HG03064 (cell line): ENCODE measurements around the gene PLEKHS1.
"Not testable (repeated sequence)": the region's sequence is repeated elsewhere in the genome, so short reads cannot be mapped to it uniquely, and the experiment has no call there.

Source experiments
- ATAC-seq: cut with Tn5 transposase; IDR thresholded peaks from one replicate; pipeline ENCODE4 v1.9.1; 2021; ENCODE audit warnings: low read depth; ENCODE audit not compliant: unreplicated experiment

Gene PLEKHS1

DNA sequence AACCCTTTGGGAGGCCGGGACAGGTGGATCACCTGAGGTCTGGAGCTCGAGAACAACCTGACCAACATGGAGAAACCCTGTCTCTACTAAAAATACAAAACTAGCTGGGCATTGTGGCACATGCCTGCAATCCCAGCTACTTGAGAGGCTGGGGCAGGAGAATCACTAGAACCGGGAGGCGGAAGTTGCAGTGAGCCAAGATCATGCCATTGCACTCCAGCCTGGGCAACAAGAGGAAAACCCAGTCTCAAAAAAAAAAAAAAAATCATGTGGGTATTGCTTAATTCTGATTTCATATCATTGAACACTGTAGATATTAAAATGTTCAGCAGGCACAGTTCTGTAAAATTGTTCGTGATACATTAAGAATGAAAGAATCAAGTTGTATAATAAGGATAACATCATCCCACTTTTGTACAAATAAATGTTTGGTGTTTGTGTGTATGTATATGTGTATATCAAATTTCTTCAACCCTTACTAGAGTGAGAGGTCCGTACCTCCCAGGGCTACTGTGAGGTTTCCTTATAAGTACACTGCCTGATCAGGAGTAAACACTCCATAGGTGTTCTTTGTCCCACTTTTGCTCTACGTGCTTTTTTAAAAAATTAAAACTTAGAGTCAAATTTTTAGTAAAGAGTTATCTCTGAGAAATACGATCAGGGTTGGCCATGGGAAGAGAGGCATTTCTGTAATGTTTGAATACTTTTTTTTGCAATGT lies 31.7 kb downstream of the PLEKHS1 start:
- no peak for ATAC-seq

DNA sequence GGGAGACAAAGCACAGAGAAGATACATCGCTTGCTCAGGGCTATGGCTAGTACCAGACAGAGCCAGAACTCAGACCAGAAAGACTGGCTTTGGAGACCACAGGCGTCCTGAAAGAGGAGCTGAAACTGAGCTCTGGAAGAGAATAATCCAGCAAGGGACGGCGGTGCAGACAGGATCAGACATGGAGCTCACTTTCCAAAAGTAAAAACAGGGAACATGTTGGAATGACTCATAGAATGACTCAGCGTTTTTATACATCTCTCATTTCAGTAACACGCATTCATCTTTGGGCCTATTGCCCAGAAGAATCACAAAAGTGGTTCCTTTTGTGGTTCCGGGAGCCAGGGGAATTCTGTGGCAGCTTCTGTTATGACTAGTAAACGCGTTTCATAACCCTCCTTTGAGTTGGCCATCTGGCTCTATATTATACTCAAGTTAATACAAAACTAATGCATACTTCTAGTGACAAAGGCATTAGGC lies 37.2 kb downstream of the PLEKHS1 start:
- ATAC-seq = peak; percentile 78

DNA sequence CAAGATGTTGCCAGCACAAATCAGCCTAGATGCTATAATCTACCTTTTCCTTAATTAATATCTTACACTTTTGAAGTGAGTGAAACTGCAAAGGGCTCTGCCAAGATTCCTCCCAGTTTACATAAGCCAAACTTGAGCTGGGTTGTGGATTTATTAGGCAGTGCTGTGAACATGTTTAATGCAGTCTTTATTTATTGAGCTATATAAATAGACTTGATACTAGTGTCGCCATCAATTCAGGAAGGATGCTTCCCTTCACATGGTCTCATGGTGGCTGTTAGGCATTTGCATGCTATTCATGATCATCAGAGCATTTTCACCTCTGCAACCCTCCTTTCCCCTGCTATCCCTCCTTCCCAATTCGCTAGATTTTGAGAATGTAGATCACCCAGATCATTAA lies 40.2 kb downstream of the PLEKHS1 start:
- ATAC-seq = no peak

DNA sequence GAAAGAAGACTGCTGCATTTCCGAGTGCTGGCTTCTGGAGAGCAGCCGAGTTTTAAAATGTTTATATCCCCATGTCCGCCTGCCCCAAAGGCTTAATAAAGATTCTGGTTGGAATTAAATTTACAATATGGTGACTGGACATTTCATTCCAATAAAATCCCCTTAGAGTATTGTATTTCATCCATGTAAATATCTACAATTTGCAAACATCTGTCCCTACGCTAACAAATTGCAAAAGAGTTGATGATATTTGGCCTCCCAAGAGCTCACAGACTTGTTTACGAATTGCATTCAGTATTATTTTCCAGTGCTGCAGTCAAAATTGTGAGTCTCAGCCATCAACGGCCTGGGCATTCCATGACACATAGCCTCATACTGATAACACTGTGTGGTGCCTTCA lies 50.1 kb downstream of the PLEKHS1 start:
- no peak for ATAC-seq

DNA sequence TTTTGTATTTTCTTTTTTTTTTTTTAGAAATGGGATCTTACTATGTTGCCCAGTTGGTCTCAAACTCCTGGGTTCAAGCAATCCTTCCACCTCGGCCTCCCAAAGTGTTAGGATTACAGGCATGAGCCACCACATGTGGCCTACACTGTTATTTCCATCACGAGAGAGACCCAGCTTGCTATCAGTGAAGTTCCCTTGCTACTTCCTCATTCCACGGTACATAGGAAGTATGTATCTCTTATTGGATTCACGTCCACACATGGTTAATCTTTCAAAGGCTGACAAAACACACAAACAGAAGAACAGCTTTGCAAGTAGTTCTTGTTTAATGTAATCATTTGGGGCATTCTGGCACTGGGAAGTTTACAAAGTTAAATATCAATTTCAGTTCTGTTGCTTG lies 51.5 kb downstream of the PLEKHS1 start:
- no peak for ATAC-seq

DNA sequence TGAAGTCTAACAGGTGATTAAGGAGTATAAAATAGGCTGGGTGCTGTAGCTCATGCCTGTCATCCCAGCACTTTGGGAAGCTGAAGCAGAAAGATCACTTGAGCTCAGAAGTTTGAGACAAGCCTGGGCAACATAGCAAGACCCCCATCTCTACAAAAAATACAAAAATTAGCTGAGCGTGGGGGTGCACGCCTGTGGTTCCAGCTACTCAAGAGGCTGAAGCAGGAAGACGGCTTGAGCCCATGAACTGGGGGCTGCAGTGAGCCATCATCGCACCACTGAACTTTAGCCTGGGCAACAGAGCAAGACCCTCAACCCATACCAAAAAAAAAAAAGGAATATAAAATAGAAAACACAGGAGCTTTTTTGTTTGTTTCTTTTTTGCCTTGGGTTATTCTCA lies 55.0 kb downstream of the PLEKHS1 start:
- no peak for ATAC-seq

DNA sequence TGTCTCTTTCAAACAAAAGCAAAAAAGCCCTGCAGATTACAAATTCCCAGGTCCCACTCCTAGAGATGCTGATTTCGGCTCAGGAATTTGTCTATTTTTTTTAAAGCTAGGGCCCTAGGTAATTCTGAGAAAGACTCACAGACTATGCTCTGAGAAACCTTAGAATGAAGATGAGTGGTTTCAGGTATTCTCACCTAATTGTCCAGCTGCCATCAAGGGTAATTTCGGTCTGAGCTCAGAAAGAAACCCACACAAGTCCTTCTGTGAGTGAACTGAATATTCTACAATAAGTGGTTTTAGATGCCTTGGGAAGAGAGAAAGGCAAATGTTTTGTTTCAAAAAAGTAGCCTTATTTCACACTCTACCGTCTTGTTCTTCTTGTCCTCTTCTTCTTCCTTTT lies 56.7 kb downstream of the PLEKHS1 start:
- ATAC-seq = no peak

DNA sequence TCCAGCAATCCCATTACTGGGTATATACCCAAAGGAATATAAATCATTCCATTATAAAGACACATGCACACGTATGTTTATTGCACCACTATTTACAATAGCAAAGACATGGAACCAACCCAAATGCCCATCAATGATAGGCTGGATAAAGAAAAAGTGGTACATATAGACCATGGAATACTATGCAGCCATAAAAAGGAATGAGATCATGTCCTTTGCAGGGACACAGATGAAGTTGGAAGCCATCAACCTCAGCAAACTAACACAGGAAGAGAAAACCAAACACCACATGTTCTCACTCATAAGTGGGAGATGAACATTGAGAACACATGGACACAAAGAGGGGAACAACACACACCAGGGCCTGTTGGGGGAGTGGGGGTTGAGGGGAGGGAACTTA lies 63.2 kb downstream of the PLEKHS1 start:
- ATAC-seq = not testable (repeated sequence)

DNA sequence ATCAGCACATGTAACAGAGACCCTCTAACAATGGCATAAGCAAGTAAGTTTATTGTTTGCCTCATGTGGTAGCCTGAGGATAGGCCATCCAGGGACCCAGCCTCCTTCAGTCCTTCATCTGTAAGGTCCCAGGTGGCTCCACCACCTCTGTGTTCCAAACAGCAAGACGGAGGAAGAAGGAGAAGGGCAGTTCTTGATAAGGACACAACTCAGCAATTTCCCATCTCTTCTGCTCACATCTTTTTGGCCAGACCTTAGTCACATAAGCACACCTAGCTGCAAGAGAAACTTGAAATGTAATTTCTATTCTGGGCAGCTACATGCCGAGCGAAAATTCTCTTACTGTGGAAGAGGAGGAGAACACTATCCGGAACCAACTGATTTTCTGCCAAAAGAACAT lies 68.5 kb downstream of the PLEKHS1 start:
- ATAC-seq = no peak

DNA sequence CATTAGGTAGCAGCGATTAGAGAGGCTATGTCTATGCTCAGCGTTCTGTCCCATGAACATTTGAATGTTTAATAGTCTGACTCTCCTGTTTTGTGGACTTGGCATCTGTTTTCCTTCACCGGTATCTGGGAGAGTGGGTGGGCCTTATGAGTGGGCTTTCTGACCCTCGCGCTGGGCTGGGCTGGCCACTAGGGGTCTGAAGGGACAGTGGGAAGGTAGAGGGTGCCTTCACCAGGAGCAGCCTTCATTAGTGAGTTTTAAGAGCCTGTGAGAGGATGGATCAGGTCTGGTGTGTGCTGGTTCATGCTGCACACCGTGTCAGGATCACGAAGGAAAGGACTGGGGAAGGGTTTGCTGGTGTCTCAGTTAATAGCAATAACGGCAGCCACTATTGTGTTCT lies 69.0 kb downstream of the PLEKHS1 start:
- no peak for ATAC-seq

DNA sequence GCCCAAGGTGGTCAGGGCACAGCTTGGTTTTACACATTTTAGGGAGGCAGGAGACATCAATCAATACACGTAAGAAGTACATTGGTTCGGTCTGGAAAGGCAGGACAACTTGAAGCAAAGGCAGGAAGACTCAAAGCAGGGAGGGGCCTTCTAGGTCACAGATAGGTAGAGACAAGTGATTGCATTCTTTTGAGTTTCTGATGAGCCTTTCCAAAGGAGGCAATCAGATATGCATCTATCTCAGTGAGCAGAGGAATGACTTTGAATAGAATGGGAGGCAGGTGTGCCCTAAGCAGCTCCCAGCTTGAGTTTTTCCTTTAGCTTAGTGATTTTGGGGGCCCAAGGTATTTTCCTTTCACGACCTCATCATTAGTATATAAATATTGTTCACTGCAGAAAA lies 69.8 kb downstream of the PLEKHS1 start:
- ATAC-seq = not testable (repeated sequence)

DNA sequence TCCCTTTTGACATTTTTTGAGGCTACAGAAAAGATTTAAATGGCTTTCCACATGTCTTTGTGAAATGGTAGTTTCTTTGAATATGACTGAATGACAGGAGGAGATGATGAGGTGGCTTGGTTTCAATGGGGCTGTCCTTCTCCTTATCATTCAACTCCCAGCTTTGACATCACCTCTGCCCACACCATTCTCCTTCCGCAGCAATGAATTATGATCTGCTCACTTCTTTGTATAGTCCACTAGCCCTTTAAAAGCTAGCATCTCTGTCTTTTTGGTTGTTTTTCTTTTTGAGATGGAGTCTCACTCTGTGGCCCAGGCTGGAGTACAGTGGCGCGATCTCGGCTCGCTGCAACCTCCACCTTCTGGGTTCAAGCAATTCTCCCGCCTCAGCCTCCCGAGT lies 70.7 kb downstream of the PLEKHS1 start:
- no peak for ATAC-seq

DNA sequence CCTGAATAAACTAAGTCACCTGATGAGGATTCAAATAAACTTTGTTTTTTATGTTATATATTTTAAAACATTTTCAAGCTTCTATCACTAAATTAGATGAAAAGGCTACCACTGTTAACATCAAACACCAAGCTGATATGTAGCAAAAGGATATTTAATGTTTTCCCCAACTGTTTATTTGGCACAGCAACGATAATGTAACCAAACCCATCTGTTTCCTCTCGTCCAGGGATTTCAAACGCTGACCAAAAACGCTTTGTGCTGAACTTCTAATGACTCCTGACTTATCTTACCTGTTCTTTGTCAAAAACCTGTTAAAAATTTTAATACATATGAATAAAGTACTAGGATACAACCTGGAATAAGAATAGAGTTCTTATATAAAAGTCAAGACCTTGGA lies 71.9 kb downstream of the PLEKHS1 start:
- ATAC-seq = no peak

DNA sequence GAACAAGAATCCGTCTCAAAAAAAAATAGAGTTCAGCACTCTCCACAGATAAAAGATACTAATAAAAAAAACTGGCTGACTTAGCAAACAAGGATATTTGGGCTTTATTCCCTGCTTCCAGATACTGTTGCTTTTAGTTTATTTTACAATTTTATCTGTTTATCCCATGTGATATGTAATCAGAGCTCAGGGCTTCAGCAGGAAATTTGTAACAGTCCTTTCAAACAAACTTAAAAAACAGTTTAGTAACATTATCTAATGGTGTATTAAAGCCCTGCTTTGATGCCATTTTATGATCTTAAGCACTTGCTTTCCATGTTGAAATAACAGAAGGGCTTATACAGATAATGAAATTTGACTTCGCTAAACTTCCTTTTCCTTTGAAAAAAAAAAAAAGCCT lies 74.3 kb downstream of the PLEKHS1 start:
- no peak for ATAC-seq

DNA sequence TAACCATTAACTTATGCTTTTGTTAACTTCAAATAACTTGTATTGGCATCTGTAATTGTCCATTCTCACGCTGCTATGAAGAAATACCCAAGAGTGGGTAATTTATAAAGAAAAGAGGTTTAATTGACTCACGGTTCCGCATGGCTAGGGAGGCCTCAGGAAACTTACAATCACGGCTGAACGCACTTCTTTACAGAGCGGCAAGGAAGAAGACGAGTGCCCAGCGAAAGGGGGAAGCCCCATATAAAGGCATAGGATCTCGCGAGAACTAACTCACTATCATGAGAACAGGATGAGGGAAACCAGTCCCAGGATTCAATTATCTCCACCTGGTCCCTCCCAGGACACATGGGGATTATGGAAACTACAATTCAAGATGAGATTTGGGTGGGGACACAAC lies 77.1 kb downstream of the PLEKHS1 start:
- not testable (repeated sequence) for ATAC-seq
